NK-92 treated with Interleukin-12 subunit alpha and Interleukin-12 subunit beta, amount 100 ng/mL, for 24 hours (cell line): ENCODE results near the gene DPH3.
A peak's percentile ranks its signal among the peaks of the same experiment; 100 is the strongest.

Experiments
- DNase-seq: peaks from one replicate; lab custom pipeline; 2025; lab: John Stamatoyannopoulos, UW

Gene DPH3

GRCh38 chr3:16255326-16255725 is 9.4 kb downstream of the DPH3 start:
- no peak for DNase-seq

GRCh38 chr3:16254916-16255315 is 9.8 kb downstream of the DPH3 start:
- DNase-seq = no peak

DNA sequence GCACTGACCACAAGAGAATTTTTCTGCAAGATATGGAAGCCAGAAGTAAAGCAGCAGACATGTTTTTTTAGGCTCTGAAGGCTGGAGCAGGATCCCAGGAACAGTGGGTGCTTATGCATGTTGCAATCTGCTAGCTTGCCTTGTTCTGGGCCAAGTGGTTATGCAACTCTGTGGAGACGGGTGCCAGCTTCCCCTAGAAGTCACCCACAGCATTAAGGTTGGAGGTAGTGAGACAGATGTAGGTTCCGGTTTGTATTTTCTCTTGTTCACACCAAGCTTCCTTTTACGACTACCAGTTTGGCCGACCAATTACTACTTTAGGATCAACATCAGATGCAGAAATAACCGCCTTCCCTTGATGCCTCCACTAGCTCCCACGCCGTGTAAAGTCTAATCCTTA is 11.1 kb downstream of the DPH3 start:
- DNase-seq = no peak

- no peak for DNase-seq
Observed at GRCh38 chr3:16252988-16253387, 11.8 kb downstream of the DPH3 start.

DNA sequence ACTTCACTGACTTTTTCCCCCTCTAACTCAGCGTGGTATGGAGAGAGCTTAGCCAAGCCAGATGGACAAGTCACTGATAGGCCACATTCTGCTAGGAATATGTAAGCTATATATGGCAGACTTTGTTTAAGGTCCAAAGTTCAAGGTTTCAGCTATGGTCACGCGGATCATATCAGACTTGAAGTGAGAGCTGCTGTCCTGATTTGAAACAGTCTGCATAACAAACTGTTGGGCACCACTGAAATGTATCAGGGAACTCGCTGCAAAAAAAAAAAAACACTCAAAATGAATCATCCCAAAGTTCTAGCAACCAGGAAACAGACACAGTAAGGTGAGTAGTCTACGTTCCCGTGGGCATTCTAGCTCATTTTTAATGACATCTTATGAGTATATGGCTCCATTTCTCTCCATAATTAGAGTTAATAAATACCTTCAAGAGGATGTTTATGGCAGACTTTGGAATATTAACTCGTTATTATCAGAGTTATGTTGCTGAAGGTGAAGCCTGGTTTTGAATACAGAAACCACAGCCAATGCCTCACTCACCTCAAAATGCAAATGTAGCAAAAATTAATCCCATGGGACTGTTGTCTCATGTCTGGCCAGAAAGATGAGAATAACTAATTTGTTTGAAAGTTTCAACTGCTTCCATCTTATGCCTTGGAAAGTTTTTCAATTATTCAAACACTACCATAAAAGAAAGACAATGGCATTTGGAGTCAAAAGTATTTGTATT is 12.3 kb downstream of the DPH3 start:
- DNase-seq = no peak

DNA sequence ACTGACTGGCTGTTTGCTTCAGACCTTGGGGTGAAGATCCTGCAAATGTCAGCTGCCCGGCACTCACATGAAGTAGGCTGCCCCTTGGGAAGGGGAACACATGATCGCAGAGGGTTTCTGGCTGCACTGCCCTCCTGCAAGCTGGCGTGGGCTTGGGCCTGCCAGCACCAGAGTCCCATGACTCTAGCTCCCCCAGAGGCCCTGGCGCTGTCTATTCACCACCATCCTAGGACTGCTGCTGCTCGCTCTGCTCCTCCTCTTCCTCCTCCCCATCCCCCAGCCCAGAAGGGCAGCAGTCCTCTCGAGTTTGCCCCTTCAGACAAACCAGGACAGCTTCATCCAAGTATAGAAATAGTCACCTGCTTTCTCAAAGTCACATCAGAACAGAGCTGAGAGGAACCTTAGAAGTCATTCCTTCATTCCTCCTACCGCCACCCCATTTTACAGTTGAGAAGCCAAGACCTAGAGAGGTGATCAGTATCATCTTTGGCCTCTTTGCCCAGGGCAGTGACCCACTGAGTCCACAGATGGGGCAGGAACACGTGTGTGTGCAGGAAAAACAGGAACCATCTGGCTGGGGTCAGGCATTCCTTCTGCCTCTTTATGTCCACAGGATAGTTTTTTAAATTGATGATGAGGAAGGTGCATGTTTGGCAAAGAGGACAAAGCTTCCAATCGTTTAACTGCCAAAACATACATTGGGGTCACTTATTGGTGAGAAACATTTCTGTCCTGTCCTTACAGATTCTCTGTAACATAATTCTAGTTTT is 13.2 kb downstream of the DPH3 start:
- DNase-seq = no peak

- DNase-seq = no peak
Observed at GRCh38 chr3:16249886-16250285, 14.9 kb downstream of the DPH3 start.

DNA sequence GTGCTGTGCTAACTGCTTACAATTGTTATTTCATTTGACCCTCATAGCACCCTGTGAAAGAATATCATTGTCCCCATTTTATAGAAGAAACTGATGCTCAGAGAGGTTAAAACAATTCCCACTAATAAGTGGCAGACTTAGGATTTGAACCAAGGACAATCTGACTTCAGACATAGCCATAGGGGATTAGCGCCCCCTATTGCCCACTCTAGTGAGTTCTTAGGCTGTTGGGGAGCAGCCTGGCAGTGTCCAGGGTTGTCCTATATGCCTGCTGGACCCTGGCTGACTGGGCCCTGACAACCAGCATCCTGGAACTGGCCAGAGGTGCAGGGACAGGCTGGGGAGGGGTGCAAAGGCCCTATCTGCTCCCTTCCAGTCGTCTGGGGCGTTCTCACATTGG is 15.4 kb downstream of the DPH3 start:
- DNase-seq = no peak

- no peak for DNase-seq
Observed at GRCh38 chr3:16248556-16248955, 16.2 kb downstream of the DPH3 start.

DNA sequence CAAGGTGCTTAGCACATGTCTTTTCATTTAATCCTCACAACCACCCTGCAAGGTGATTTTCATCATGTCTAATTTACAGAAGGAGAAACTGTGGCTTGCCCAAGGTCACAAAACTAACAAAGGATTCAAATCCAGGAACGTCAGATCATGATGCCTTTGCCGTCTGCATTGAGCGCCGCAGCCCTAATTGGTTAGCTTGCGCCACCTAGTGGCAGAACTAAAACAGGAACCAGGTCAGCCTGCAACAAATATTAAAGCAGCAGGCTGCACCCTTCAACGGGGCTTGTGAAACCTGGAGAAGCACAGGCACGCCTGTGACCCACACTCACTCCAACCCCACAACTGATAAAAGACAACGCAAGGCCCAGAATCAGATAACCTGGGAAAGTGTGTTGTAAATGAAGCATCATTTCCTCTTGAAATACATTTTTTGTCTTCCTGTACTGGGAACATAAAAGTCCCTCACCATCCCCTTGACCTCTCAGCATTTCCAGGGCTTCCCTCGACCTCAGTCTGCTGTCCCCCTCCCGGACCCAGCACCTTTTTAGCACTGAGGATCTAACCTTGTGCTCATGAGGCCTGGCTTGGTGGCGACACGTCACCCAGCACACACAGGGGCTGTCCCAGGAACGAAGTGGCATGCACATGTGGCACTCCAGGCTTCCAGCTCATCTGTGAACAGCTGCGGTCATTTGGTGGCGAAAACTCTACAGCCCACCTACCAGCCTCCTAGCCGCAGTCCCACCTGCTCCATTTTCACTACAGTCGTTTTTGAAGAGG is 17.3 kb downstream of the DPH3 start:
- DNase-seq = peak; percentile 37

- no peak for DNase-seq
Observed at GRCh38 chr3:16245609-16246008, 19.1 kb downstream of the DPH3 start.

DNA sequence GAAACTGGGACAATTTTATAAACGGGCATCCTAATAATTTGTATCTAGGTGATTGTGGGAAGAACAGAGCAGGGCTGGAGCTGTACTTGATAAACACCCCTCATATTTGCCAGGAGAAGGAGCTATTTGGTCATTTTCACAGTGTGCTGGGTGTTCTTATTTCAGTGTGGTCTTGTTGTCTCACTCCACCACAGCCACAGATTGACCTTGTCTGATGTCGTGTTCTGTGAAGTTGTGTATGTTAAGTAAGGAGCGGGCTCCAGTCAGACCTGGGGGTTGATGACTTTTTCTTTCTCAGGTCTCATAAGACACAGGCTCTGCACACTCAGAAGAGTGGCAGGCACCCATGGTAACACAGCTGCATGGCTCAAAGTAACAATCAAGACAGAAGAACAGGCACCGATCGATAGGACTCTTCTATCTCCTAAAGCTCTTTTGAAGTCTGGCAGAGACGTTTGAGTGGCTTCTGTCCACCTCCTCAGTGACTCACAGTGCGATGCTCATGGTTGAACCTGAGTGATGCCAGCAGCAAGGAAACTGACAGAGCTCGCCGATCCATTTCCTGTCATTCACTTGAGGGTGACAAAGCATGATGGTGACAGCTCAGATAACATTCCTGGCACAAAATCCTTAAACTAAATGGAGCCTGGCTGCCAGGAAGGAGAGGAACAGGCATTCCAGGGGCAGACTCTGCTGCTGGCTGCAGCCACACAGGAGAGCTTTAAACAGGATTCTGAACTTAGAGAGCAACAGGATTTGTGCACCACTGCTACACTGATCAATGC is 20.8 kb downstream of the DPH3 start:
- peak; percentile 3 for DNase-seq

- DNase-seq = no peak
Observed at GRCh38 chr3:16242177-16242576, 22.6 kb downstream of the DPH3 start.

DNA sequence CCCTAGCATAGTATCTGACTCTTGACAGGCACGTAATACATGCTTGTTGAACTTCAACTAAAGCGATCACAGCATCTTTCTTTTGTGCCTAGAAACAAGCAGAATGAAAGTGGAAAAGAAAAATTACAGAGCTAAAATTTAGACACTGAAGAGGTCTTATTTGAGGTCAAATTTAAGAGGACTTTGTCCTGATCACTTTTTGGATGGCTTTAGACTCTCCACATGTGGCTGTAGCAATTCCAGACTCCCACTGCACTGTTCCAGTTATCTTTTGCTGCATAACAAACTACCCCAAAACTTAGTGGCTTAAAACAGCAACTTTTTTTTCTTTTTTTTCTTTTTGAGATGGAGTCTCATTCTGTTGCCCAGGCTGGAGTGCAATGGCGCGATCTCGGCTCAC is 23.5 kb downstream of the DPH3 start:
- DNase-seq = no peak

DNA sequence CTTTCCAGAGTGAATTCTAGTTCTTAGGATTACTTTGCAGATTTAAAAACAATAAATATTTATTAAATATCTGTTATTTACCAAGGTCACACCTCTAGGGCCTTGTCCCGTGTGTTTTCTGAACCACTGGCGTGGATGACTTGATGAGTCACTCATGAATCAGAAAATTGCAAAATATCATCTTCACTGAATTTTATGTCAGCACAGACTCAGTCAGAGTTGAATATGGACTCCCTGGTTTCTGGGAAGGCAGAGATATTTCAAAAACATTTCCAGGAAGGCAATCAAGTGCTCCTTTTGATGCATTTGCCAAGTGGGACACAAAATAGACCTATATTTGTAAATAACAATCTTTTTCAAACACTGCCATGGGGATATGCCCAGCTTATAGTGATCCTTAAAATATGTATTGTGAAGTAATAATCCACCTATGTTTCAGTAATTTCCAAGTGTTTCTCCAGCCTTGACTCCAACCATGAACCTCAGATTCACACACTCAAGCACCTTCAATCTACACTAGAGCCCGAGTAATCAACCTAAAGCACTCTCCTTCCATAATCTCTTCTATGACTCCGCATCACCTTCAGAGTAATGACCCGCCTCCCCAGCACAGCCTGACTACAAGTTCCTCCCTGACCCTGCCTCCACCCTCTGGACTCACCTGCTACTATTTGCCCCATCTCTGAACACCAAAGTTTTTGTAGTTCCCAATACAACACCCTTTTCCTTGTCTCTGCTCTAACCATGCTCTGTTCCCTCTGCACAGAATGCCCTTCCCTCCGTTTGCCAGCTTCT is 24.3 kb downstream of the DPH3 start:
- peak; percentile 10 for DNase-seq

GRCh38 chr3:16239780-16240179 is 25.0 kb downstream of the DPH3 start:
- no peak for DNase-seq

DNA sequence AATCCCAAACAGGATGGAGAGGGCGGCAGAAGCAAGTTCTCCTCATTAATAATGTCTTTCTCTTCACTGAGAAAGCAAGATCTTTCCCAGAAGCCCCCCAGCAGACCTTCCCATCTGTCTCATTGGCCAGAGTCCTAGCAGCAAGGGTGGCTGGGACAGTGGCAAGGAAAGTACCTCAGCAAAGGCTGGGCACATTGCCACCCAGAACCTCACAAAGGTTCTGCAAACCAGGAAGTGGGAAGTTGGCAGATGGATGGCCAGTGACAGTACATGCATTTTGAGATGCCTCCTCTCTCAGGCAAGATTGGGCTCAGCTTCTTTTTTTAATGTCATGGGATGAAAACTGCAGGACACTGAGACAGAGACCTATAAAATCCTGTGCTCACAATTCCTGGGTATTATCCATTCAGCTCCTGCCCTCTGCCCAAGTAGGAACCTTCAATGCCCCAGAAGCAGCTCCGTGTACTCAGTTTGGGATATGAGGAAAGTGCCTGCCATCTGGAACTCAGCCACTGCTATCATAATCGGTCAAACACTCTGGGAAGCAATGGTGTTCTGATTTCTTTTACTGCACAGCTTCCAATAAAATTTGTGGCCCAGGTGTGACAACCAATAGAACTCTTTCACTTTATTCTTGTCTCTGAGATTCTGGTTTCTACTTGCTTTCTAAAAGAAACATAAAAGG is 25.5 kb downstream of the DPH3 start:
- no peak for DNase-seq

DNA sequence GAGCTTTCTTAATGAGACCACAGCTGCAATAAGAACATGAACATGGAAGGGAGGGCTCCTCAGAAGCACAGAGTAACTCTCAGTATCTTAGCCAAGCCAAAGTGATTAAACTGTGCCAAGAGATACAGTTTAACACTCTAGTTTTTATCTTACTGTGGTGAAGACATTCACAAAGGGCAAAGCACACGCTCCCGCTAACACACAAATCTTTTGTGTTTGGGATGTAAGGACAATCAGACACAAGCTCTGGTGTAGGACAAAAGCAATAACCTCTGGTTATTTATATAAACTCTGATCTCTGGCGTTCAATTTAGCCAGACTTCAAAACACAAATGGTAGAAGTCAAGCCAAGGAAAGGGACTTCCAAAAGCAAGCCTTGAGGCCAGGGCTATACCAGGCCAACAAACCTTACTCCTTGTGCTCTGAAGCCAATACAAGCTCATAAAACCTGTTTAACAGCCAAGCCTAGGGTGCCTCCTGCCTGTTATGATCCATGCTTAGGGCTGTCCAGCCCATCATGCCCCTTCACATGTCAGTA is 27.8 kb downstream of the DPH3 start:
- no peak for DNase-seq

DNA sequence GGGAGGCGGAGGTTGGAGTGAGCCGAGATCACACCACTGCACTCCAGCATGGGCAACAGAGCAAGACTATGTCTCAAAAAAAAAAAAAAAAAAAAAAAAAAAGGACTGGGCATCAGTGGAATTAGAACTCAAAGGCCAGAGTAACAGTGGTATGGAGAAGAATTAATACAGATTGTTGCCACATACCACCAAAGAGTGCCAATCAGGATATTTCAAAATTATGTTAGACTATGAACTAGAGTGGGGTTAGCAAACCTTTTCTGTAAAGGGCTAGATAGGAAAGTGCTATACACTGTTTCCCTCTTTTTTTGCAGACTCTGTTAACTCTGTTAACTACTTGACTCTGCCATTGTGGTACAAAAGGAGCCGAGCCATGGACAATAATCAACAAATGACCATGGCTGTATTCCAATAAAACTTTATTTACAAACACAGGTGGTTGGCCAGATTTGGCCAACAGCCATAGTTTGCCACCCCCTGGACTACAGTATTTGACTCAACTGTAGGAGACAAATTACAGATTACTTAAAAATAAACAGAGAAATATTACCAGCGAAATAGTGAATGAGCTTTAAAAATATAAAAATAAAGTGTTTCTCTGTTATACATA is 28.6 kb downstream of the DPH3 start:
- no peak for DNase-seq

DNA sequence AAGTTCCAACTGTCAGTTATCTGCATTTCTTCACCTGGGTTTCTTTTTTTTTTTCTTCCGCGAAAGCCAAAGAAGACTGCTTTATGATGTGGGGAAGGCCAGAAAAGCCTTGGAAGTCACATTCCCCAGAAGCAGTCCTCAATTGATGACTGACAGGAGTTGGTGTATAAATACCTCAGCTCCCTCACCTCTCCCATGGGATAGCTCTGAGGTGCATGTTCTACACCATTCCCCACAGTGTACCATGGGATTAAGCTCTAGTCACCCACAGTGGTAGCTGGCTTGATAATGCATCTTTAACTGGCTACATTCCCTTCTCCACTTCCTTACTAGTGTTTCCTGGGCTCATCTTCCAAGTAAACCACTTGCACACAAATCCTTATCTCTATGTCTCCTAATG is 30.5 kb downstream of the DPH3 start:
- DNase-seq = no peak
